GM12872 (cell line): ENCODE data around the gene APP.

Source experiments
- TF ChIP-seq, protein P1 (sequence below): IDR thresholded peaks from 3 replicates; pipeline ENCODE4 v1.5.1; 2011; ENCODE audit warnings: low read depth, mild to moderate bottlenecking, low read length, moderate library complexity; ENCODE audit not compliant: insufficient read depth

APP gene

DNA sequence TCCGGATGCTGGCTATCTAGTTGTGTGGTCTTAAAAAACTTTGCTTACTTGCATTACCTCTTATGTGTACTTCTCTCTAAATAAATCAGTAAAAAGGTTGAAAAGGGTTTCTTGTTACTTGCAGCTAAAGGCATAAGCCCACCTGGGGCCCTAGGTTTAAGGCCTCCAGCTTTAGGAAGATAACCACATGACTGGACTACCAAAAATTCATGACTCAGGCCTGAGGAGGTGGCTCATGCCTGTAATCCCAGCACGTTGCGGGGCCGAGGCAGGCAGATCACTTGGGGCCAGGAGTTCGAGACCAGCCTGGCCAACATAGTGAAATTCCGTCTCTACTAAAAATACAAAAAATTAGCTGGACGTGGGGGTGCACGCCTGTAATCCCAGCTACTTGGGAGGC, 142.9 kb downstream of the APP start:
- TF ChIP-seq, protein P1, sequence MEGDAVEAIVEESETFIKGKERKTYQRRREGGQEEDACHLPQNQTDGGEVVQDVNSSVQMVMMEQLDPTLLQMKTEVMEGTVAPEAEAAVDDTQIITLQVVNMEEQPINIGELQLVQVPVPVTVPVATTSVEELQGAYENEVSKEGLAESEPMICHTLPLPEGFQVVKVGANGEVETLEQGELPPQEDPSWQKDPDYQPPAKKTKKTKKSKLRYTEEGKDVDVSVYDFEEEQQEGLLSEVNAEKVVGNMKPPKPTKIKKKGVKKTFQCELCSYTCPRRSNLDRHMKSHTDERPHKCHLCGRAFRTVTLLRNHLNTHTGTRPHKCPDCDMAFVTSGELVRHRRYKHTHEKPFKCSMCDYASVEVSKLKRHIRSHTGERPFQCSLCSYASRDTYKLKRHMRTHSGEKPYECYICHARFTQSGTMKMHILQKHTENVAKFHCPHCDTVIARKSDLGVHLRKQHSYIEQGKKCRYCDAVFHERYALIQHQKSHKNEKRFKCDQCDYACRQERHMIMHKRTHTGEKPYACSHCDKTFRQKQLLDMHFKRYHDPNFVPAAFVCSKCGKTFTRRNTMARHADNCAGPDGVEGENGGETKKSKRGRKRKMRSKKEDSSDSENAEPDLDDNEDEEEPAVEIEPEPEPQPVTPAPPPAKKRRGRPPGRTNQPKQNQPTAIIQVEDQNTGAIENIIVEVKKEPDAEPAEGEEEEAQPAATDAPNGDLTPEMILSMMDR: no peak

DNA sequence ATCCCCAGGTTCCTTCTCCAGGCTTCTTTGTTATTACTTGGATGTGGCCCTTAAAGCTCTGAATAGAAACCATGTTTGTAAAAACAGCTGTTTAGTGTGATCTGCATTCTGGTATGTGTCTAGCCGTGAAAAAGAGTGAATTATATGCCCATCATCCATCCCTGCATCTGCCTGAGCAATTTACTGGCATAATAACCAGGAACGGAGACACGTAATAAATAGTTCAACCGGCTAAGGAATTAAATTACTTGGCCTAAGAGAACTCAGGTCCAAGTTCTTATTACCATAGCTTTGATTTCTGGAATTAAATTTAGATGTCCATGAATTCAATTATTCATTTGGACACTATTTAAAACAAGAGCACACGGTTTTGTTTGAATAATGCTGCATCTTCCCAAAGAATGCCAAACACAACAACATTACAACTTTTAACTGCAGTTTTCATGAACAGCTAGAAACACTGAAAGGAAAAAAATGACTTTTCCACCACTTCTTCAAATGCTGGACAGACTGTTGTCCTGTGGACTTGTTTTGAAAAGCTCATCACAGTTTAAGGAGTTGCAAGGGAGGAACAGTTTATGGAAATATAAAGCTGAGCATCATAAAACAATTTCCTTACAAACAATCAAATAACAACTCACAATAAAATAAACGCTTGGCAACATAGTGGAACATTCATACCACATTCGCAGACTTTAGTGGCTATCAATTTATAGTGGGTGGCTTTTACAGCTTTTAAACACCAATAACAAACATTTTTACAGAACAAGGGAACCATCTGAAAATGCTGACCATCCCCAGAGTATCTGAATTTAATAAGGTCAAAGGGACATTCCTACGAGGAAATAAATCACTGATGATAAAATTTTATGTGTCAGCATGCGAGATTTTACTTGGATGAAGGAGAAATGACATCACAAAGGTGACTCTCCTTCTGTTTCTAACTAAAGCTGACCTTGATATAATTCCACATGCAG, 144.7 kb downstream of the APP start:
- TF ChIP-seq, protein P1: no peak

DNA sequence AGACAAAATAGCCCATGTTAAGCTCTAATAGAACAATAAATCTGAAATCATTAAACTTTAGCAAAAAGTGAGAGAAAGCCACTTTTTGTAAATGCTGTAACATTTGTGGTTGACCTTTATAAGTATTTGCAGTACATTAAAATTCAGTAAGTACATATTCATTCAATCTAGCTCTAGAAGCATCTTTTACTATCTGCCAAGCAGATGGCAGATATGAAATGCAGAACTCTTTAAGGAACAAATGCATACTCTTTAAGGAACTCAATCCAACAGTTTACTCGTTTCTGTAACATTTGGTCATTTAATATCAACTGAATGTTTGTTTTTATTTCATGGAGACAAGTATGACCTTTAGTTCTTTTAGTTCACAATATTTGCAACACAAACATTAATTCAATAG, 150.1 kb downstream of the APP start:
- TF ChIP-seq, protein P1: no peak

DNA sequence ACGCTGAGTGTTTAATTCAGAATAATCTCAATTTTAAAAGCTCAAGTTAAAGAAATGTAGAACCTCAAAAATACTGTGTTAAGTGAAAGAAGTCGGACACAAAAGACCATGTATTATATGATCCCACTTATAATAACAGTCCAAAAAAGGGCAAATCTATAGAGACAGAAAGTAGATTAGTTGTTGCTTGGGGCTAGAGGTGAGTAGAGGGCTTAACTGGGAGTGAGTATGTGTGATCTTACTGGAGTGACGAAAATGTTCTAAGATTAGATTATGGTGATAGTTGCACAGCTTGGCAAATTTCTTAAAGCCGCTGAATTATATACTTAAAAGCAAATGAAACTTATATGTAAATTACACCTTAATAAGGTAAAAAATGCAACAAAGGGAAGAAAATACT, 150.5 kb downstream of the APP start:
- TF ChIP-seq, protein P1: no peak

DNA sequence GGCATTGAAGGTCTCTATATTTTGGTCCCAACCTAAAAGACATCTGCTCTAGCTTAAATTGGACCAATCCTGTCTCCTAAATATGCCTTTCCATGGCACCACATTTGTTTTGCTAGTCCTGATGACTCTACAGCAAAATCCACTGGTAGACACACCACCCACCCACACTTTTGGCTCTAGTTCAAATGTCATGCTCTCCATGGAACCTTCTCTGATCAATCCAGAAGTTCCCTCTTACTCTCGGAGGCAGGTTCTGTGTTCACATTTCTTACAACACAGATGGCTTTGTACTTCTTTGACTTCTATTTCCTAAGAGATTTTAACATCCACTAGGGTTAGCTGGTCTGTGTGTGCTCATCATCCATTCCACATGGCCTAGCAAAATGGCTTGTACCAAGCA, 151.3 kb downstream of the APP start:
- TF ChIP-seq, protein P1: no peak

DNA sequence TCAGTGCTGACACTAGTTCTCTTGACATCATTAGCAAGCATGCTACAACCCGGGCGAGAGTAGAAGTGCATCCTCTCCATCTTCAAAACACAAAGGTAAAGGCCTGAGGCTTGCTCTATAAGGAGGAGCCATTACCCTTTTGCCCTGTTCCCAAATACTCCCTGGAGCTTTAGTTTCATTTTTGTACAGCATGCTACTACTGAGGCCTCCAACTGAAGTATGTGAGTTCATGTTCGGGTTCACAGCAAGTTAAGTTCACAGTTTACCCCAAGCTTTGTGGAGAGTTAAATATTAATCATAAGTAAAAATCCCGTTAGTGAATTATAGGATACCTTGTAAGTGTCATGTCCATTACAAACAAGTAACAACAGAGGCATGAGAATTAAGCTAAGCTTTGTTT, 156.6 kb downstream of the APP start:
- TF ChIP-seq, protein P1: no peak

DNA sequence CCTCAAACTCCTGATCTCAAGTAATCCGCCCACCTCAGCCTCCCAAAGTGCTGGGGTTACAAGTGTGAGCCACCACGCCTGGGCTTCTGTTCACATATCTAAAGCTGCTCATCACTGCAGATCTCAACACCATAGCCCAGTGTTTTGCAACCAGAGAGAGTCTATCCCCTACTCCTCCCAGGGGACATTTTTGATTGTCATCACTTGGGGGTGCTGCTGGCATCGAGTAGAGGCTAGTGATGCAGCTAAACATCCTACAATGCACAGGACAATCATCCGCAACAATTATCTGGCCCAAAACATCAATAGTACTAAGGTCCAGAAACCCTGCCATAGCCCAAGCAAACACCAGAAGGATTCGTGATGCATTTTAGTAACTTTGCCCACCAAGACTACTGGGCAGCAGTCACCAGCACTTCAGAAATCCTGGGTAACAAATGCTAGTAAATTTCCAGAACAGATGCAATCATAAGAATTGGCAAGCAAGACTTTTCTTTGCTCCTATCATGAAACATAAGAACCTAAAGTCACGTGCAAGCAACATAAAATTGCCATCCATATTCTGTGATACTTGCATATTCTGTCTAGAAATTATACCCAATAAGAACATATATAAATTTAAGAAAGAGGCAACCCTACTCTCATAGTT, 159.2 kb downstream of the APP start:
- TF ChIP-seq, protein P1: no peak
